Ramos (cell line): ENCODE data around the gene DEAF1.

Source experiments
- in situ Hi-C: fragments of 300-500 bp; cut with MboI; formaldehyde crosslinking; loops from one replicate; pipeline ENCODE4 v1.14.3; 2022; ENCODE audit warnings: low sequenced_read_pairs; ENCODE audit not compliant: unreplicated experiment

DEAF1 gene

DNA sequence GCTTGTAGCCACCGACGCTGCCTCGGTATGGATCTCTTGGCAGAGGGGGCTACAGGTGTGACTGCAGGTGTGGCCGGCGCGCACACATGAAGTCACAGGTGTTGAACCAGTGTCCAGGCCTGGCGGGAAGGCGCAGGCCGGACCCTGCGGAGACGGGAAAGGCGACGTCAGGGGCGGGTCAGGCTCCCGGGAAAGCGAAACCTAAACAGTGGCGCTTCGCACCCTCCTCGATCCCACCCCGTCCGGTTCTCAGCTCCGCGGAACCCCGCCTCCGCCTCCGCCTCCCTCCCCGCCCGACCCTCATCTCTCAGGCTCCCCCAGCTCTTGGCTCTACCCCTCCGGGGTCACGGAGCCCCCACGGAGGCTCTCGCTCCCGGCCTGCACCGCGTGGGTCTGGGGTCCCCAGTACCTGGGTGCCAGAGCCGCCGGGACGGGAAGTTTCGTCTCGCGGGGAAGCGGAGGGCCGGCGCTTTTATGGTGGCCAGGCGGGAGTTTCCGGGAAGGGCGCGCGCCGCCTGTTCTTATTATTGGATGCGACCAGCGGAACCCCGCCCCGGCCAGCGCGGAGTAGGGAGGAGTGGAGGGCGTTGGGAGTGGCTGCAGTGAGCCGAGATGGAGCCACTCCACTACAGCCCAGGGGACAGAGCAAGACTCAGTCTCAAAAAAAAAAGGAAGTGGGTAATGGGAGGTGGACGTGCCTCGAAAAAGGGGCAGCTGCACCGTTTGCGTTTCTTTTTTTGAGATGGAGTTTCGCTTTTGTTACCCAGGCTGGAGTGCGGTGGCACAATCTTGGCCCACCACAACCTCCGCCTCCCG is 79.3 kb downstream of the DEAF1 start, which contains the start of gene IRF7:
TSS of gene IRF7 (minus strand) at position 447 of the 816 bp plus-strand sequence. CDS start 586 bp downstream, outside the sequence.
- in situ Hi-C loops, result no loop called here

DNA sequence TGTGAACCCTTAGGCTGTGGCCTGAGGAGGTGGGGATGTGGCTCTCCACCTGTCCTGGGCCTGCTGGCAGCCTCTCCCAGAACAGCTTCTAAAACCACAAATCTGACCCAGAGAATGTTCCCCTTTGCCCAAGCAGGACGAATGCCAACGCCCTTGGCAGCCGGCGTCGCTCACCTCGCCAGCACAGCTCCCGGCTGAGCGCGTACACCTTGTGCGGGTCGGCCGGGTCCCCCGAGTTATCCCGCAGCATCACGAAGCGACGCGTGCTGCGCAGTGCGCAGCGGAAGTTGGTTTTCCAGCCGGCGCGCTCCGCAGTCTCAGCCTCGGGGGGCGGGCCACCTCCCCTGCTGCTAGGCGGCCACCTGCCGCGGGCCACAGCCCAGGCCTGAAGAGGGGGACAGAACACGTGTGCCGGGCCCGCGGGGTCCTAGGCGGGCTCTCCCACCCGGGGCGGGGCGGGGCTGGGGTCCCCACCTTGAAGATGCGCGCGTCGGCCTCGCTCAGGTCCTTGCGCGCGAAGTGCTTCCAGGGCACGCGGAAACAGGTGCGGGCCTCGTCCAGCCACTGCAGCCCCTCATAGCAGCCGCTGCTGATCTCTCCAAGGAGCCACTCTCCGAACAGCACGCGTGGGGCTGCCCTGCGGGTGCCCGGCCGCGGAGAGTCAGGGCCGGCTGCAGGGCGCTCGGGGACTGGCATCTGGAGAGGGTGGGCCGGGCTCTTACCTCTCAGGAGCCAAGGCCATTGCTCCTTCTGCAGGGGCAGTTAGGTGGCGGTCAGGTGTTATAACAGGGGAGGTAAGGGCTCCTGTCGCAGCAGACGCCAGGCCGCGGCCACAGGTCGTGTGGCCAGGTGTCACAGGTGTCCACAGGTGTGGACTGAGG is 80.2 kb downstream of the DEAF1 start:
- in situ Hi-C loops, result no loop called here

DNA sequence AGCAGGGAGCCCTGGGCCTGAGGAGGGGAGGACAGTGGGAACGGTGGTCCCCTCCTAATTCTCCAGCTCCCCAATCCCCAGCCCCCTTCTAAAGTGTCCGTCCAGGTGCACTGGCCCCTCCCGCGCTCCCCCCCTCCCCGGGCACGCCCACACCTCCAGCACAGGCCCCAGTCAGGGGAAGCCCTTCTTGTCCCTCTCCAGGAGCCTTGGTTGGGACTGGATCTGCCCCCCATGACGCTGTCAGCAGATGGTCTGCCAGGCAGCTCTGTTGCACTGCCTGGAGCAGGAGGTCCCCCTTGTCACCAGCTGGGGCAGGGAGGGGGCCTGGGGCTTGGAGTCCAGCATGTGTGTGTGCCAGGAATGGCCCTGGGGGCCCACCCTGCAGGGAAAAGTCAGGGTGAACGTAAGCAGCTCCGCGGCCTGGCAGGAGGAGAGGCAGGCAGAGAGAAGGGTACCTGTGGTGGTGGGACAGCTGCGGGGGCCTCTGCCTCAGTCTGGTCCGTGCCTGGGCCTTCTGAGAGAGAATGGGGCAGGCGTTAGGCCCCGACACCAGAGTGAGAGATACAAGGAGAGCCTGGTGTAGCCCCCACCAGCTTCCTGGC is 80.9 kb downstream of the DEAF1 start:
- in situ Hi-C loops, result no loop called here

DNA sequence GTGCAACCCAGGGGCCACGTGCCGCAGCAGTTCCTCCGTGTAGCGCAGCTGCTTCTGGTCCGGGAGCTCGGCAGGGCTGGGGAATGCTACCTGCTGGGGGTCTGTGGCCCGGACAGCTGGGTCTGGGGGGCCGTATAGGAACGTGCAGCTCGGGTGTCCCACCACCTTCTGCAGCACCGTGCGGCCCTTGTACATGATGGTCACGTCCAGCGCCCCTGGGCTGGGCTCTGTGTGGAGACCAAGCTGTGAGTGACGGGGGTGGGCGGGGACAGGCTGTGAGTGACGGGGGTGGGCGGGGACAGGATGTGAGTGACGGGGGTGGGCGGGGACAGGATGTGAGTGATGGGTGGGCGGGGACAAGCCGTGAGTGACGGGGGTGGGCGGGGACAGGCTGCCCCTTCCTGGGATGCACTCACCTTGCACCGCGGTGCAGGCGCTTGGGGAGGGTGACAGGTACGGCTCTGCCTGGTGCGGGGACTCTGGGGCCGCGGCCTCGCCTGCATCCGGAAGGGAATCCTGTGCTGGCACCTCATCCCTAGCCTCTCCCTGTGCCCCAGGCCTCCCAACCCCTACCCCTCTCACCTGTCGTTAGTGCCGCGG is 81.6 kb downstream of the DEAF1 start:
- in situ Hi-C loops, result no loop called here

DNA sequence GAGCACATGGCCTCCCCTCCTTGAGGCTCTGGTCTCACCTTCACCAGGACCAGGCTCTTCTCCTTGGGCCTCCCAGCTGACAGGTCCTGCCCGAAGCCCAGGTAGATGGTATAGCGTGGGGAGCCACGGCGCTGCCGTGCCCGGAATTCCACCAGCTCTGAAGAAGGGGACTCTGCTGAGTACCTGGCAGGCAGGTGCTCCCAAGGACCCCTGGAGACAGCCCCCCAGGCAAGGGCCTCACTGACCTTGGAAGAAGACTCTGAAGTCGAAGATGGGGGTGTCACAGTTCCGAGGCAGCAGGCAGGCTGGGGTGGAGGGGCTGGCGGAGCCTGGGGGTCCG is 82.1 kb downstream of the DEAF1 start:
- in situ Hi-C loops, result no loop called here

DNA sequence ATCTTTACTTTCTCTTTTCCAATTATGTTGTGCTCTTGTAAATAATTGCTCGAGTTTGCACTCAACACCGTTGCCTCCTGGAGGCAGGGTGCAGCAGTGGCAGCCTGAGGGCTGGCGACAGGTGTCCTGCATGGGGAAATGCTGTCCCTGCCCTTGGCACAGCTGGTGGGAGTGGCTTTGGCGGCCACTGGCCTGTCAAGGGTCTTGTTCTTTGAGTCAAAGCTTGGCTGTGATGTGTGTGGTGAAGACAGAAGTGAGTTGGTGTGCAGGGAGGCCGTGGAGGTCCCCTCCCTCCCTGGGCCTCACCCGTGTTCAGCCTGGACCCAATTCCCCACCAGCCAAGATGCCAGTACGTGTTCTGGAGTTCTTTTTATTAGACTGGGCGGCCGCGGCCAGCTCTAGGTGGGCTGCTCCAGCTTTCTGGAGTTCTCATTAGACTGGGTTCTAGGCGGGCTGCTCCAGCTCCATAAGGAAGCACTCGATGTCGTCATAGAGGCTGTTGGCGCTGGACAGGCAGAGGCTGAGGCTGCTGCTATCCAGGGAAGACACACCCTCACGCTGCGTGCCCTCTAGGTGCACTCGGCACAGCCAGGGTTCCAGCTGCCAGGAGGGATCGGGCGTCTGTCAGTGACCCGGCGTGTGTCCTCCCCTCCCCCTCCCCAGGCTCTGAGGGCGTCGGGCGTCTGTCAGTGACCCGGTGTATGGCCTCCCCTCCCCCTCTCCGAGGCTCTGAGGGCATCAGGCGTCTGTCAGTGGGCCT is 82.6 kb downstream of the DEAF1 start:
- in situ Hi-C loops, result no loop called here

DNA sequence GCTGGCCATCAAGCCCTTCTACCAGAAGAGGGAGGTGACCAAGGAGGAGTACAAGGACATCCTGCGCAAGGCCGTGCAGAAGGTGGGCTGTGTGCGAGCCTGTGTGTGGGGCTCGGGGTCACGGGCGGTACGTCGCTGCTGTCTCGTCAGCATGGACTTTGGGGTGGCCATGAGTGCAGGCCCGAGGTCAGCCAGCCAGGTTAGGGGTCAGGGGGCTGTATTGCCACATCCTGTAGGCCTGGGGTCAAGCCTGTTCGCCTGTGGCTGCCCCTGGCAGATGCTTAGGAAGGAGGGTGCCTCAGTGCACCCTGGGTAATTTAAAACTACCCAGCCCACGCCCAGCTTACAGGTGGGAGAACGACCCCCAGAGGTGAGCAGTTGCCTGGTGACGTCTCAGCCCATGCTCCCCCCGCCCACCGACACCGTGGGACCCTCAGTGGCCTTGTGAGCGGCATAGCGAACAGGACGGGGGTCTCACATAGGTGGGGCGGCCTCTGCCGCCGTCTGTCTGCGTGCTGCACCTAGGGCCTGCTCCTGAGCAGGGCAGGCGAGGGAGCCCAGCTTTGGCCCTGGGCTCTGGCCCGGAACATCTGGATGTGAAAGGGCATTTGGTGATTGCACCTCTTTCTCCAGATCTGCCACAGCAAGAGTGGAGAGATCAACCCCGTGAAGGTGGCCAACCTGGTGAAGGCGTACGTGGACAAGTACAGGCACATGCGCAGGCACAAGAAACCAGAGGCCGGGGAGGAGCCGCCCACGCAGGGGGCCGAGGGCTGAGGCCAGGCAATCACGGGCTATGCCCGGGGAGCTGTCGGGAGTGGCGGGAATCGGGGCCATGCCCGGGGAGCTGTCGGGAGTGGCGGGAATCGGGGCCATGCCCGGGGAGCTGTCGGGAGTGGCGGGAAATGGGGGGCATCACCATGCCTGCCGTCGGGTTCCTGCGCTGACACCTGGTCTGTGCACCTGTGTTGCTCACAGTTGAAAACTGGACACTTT is 83.7 kb downstream of the DEAF1 start:
- in situ Hi-C loops, result no loop called here

DNA sequence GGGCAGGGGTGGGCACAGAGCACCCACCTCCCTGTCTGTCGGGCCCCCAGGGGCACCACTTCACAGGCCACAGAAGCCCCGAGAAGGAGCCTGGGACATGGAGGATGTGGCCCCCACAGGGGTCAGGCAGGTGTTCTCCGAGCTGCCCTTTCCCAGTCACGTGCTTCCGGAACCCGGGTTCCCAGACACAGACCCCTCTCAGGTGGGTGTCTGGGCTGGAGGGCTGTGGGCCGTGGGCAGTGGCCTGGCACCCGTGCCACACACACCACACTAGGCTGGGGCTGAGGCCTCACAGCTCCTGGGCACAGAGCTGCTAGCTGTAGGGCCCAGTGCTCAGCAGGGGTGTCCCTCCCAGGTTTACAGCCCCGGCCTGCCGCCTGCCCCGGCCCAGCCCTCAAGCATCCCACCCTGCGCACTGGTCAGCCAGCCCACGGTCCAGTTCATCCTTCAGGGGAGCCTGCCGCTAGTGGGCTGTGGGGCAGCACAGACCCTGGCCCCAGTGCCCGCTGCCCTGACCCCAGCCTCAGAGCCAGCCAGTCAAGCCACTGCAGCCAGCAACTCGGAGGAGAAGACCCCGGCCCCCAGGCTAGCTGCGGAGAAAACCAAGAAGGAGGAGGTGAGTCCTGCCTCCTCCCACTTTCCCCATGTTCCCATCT is 84.7 kb downstream of the DEAF1 start:
- in situ Hi-C loops, result no loop called here

DNA sequence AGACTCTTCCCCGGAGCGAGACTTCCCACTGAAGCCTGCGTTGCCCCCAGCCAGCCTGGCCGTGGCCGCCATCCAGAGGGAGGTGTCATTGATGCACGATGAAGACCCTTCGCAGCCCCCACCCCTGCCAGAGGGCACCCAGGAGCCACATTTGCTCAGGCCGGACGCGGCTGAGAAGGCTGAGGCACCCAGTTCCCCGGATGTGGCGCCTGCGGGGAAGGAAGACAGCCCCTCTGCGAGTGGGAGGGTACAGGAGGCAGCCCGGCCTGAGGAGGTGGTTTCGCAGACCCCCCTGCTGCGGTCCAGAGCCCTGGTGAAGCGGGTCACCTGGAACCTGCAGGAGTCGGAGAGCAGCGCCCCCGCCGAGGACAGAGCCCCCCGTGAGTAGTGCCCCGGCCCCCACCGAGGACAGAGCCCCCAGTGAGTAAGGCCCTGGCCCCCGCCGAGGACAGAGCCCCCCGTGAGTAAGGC is 85.6 kb downstream of the DEAF1 start:
- in situ Hi-C loops, result no loop called here

DNA sequence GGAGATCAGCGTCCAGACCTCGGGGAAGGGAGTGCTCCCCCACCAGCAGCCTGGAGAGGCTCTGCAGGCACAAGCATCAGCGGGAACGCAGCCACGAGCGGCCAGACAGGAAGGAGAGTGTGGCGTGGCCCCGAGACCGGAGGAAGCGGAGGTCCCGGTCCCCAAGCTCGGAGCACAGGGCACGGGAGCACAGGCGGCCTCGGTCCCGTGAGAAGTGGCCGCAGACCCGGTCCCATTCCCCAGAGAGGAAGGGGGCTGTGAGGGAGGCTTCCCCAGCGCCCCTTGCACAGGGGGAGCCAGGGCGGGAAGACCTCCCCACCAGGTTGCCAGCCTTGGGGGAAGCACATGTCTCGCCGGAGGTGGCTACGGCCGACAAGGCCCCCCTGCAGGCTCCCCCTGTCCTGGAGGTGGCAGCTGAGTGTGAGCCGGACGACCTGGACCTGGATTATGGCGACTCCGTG is 86.2 kb downstream of the DEAF1 start:
- in situ Hi-C loops, result no loop called here

DNA sequence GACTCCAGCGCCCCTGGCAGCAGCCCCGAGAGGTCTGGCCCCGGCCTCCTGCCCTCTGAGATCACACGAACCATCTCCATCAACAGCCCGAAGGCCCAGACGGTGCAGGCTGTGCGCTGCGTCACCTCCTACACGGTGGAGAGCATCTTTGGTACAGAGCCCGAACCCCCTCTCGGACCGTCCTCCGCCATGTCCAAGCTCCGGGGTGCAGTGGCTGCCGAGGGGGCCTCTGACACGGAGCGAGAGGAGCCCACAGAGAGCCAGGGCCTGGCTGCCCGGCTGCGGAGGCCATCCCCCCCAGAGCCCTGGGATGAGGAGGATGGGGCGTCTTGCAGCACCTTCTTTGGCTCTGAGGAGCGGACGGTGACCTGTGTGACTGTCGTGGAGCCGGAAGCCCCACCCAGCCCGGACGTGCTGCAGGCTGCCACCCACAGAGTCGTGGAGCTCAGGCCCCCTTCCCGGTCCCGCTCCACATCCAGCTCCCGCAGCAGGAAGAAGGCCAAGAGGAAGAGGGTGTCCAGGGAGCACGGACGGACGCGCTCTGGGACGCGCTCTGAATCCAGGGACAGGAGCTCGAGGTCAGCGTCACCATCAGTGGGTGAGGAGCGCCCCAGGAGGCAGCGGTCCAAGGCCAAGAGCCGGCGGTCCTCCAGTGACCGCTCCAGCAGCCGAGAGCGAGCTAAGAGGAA is 86.9 kb downstream of the DEAF1 start:
- in situ Hi-C loops, result no loop called here

DNA sequence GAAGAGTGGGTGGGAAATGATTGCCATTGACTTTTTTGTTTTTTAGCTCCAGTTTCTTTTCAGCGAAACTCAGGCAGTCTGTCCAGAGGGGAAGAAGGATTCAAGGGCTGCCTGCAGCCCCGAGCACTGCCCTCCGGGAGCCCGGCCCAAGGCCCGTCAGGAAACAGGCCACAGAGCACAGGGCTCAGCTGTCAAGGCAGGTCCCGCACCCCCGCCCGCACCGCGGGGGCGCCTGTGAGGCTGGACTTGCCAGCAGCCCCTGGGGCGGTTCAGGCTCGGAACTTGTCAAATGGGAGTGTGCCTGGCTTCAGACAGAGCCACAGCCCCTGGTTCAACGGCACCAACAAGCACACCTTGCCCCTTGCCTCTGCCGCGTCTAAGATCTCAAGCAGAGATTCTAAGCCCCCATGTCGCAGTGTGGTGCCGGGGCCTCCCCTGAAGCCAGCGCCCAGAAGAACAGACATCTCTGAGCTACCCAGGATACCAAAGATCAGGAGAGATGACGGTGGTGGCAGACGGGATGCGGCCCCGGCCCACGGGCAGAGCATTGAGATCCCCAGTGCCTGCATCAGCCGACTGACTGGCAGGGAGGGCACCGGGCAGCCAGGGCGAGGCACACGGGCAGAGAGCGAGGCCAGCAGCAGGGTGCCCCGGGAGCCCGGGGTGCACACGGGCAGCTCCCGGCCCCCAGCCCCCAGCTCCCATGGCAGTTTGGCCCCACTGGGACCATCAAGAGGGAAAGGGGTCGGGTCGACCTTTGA is 87.8 kb downstream of the DEAF1 start:
- in situ Hi-C loops, result no loop called here

DNA sequence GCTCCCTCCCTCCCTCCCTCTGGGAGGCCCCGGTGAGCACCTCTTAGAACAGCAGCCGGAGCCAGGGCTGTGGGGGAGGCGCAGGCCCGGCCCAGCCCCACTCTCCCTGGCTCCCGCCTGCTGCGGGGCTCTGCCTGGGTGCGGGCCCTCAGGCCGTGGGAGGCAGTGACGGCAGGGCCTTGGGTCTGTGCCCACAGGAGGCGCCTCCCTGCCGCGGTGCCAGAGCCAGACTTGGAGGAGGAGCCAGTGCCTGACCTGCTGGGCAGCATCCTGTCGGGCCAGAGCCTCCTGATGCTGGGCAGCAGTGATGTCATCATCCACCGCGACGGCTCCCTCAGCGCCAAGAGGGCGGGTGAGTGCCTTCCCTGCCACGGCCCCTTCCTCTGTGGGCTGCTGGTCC is 88.8 kb downstream of the DEAF1 start:
- in situ Hi-C loops, result no loop called here

DNA sequence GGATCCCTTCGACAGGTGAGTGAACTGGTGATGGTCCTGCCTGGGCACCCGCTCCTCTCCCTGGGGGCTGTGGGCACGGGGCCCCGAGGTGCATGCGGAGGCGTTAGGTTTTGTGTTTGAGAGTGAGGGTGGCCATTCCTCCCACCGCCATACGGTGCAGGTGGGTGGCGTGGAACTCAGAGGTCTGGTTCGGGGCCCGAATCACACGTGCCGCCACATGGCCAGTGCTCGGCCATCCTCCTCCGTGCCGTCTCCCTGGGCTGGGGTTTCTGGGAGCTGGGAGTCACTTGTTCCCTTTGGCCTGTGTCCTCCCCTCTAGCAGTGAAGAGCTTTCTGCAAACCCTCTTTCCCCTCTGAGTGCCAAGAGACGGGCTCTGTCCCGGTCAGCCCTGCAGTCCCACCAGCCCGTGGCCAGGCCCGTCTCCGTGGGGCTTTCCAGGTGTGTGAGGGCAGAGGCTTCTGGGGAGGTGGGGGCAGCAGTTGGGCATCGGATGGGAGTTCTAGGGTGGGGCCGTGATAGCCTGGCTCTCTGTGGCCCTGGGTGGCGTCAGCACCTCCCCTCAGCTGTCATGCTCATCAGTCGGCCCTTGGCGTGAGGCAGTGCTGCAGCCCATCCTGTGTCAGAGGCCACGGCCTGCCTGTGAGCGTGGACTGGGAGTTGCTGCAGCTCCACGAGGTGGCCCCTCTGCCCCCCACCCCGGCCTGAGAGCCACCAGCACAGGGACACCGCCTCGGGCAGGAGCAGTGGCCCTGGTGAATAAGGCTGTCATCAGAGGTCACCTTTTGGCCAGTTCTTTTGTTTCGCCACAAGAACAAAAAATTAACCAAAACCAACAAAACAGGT is 89.5 kb downstream of the DEAF1 start:
- in situ Hi-C loops, result no loop called here

DNA sequence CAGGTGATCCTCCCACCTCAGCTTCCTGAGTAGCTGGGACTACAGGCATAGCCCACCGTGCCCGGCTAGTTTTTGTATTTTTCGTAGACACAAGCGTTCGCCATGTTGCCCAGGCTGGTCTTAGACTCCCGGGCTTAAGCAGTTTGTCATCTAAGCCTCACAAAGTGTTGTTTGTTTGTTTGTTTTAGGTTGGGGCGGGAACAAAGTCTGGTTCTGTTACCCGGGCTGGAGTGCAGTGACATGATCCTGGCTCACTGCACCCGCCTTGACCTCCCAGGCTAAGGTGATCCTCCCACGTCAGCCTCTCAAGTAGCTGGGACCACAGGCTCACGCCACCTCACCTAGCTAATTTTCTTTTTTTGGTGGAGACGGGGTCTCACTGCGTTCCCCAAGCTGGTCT is 91.9 kb downstream of the DEAF1 start:
- in situ Hi-C loops, result no loop called here
